ENCODE results near the gene STKLD1.
A peak's percentile ranks its signal among the peaks of the same experiment; 100 is the strongest.
"Not testable (repeated sequence)": the region's sequence is repeated elsewhere in the genome, so short reads cannot be mapped to it uniquely, and the experiment has no call there.

STKLD1 gene

GRCh38 chr9:133378408-133378962 lies 2.3 kb downstream of the STKLD1 start:
- peak overlapping the region in 8 of 21 experiments; percentile 11 to 69 (median 48) for H3K27ac ChIP-seq
- no peak overlapping the region for H3K4me3 ChIP-seq

GRCh38 chr9:133379153-133380086 lies 3.3 kb downstream of the STKLD1 start:
- H3K27ac ChIP-seq: peak overlapping the region in 3 of 21 experiments; percentile 11 to 55 (median 27)
- H3K4me3 ChIP-seq: no peak overlapping the region

- Histone ChIP-seq H3K4me3 (no peak overlapping the region), H3K27ac (no peak overlapping the region)
Measured at GRCh38 chr9:133380734-133381133, 4.6 kb downstream of the STKLD1 start.

GRCh38 chr9:133382507-133383141 lies 6.5 kb downstream of the STKLD1 start:
- no peak overlapping the region for H3K4me3 ChIP-seq
- no peak overlapping the region for H3K27ac ChIP-seq

GRCh38 chr9:133383438-133383837 lies 7.3 kb downstream of the STKLD1 start:
- H3K27ac ChIP-seq: no peak overlapping the region

GRCh38 chr9:133384736-133385321 lies 8.7 kb downstream of the STKLD1 start:
- H3K4me3 ChIP-seq: no peak overlapping the region
- no peak overlapping the region for H3K27ac ChIP-seq

More at GRCh38 chr9:133383438-133383837, 7.3 kb downstream of the STKLD1 start:
- no peak overlapping the region for H3K4me3 ChIP-seq

- Histone ChIP-seq H3K27ac (no peak overlapping the region), H3K4me3 (no peak overlapping the region)
Measured at GRCh38 chr9:133385452-133385851, 9.3 kb downstream of the STKLD1 start.

- no peak overlapping the region for H3K27ac ChIP-seq
- H3K4me3 ChIP-seq: no peak overlapping the region
Measured at GRCh38 chr9:133386338-133386737, 10.2 kb downstream of the STKLD1 start.

- Histone ChIP-seq H3K27ac (no peak overlapping the region), H3K4me3 (no peak overlapping the region)
Measured at GRCh38 chr9:133387680-133388079, 11.5 kb downstream of the STKLD1 start.

- H3K27ac ChIP-seq: no peak overlapping the region
- H3K4me3 ChIP-seq: no peak overlapping the region
Measured at GRCh38 chr9:133389025-133389557, 12.9 kb downstream of the STKLD1 start.

- no peak overlapping the region for H3K4me3 ChIP-seq
- H3K27ac ChIP-seq: no peak overlapping the region
Measured at GRCh38 chr9:133389562-133389961, 13.4 kb downstream of the STKLD1 start.

- no peak overlapping the region for H3K27ac ChIP-seq
- no peak overlapping the region for H3K4me3 ChIP-seq
Measured at GRCh38 chr9:133390713-133391112, 14.5 kb downstream of the STKLD1 start.

GRCh38 chr9:133391449-133391848 lies 15.3 kb downstream of the STKLD1 start:
- H3K27ac ChIP-seq, H3K4me3 ChIP-seq: not testable (repeated sequence)

GRCh38 chr9:133392308-133392707 lies 16.1 kb downstream of the STKLD1 start:
- not testable (repeated sequence) for H3K27ac ChIP-seq, H3K4me3 ChIP-seq

GRCh38 chr9:133393399-133393798 lies 17.2 kb downstream of the STKLD1 start:
- Histone ChIP-seq H3K4me3 (no peak overlapping the region), H3K27ac (no peak overlapping the region)

GRCh38 chr9:133394687-133395271 lies 18.6 kb downstream of the STKLD1 start:
- Histone ChIP-seq H3K4me3 (no peak overlapping the region), H3K27ac (no peak overlapping the region)

- Histone ChIP-seq H3K4me3 (no peak overlapping the region), H3K27ac (no peak overlapping the region)
Measured at GRCh38 chr9:133396952-133397351, 20.8 kb downstream of the STKLD1 start.

- no peak overlapping the region for H3K4me3 ChIP-seq
- H3K27ac ChIP-seq: no peak overlapping the region
Measured at GRCh38 chr9:133397370-133397769, 21.2 kb downstream of the STKLD1 start.

- Histone ChIP-seq H3K4me3 (no peak overlapping the region), H3K27ac (no peak overlapping the region)
Measured at GRCh38 chr9:133397895-133398294, 21.7 kb downstream of the STKLD1 start.

GRCh38 chr9:133400292-133400691 lies 24.1 kb downstream of the STKLD1 start:
- no peak overlapping the region for H3K4me3 ChIP-seq
- H3K27ac ChIP-seq: no peak overlapping the region

Data from skin epidermis (tissue), 12 donors.